ENCODE measurements around the gene ASIC4. TPM values are rescaled to one million over a fixed set of nuclear protein-coding genes. Genes with fewer than 3 reads are reported as not detected.
A peak's percentile ranks its signal among the peaks of the same experiment; 100 is the strongest.

The ASIC4 gene
- total RNA-seq, 3 donors from 2014 or later (not counting 1 experiment from before 2014, with no cell fraction given), result 0.12 to 0.20 TPM; not detected in 1

DNA sequence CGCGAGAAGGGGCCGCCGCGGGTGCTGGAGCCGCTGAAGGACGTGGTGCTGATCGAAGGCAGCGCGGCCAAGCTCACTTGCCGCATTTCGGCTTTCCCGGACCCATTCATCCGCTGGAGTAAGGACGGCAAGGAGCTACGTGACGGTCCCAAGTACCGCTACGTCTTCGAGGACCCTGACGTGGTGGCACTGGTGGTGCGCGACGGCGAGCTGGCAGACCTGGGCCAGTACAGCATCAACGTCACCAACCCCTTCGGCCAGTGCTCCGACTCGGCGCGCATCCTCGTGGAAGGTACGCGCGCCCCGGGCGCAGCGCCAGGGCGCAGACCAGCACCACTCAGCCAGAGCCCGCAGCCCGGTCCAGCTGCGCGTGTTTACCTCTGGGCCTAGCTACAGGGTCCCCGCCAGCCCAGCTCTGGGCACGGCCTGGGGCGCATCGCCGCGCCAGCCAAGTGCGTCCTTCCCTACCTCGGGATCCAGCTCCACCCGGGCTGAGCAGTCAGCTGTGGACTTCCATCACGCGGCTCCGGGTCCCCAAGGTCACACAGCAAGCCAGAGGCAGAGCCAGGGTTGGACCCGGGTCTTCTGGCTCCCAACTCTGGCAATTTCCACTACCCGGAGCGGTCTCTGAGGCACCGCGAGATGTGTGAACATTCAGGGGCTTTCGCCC, 17.3 kb upstream of the ASIC4 start:
- peaks cover 26 to 47% of the 10 kb centered on the region in 2 donors for H3K4me1 Mint-ChIP-seq
- Histone ChIP-seq H3K27ac (ENCODE audit: low read length) (no peak overlapping the region), H3K27me3 (ENCODE audit: control insufficient read depth, insufficient read depth, low read length) (peaks cover 35% of the 10 kb centered on the region), H3K36me3 (ENCODE audit: control insufficient read depth, insufficient read depth, low read length) (no peaks in the 10 kb centered on the region), H3K4me1 (ENCODE audit: control insufficient read depth, insufficient read depth, low read length) (peaks cover 31% of the 10 kb centered on the region), H3K9me3 (ENCODE audit: control insufficient read depth, insufficient read depth, low read length) (no peaks in the 10 kb centered on the region), H3K4me3 (ENCODE audit: low read length) (no peak overlapping the region)
- 13% methylated on average over 61 of the region's 61 CpGs for WGBS (ENCODE audit: insufficient coverage)
- H3K27me3 Mint-ChIP-seq (ENCODE audit: low read depth in 2 of 2), result peaks cover 21 to 33% of the 10 kb centered on the region in 2 donors
- no peak overlapping the region for H3K27ac Mint-ChIP-seq
- DNase-seq, result peak in 1 of 2 donors; percentile 36
- peak overlapping the region; percentile 94 for H3K4me3 Mint-ChIP-seq
- no peak for ATAC-seq
- TF ChIP-seq, protein P1, sequence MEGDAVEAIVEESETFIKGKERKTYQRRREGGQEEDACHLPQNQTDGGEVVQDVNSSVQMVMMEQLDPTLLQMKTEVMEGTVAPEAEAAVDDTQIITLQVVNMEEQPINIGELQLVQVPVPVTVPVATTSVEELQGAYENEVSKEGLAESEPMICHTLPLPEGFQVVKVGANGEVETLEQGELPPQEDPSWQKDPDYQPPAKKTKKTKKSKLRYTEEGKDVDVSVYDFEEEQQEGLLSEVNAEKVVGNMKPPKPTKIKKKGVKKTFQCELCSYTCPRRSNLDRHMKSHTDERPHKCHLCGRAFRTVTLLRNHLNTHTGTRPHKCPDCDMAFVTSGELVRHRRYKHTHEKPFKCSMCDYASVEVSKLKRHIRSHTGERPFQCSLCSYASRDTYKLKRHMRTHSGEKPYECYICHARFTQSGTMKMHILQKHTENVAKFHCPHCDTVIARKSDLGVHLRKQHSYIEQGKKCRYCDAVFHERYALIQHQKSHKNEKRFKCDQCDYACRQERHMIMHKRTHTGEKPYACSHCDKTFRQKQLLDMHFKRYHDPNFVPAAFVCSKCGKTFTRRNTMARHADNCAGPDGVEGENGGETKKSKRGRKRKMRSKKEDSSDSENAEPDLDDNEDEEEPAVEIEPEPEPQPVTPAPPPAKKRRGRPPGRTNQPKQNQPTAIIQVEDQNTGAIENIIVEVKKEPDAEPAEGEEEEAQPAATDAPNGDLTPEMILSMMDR (IDR thresholded peaks at IDR 0.05), result no peak
- no peaks in the 10 kb centered on the region for H3K9me3 Mint-ChIP-seq
- intact Hi-C loops (cut with micrococcal nuclease), result loop anchor here (5.0 kb wide), 1 partner anchor 35 kb away; no protein-coding TSS in a partner anchor
- H3K36me3 Mint-ChIP-seq, result no peaks in the 10 kb centered on the region

DNA sequence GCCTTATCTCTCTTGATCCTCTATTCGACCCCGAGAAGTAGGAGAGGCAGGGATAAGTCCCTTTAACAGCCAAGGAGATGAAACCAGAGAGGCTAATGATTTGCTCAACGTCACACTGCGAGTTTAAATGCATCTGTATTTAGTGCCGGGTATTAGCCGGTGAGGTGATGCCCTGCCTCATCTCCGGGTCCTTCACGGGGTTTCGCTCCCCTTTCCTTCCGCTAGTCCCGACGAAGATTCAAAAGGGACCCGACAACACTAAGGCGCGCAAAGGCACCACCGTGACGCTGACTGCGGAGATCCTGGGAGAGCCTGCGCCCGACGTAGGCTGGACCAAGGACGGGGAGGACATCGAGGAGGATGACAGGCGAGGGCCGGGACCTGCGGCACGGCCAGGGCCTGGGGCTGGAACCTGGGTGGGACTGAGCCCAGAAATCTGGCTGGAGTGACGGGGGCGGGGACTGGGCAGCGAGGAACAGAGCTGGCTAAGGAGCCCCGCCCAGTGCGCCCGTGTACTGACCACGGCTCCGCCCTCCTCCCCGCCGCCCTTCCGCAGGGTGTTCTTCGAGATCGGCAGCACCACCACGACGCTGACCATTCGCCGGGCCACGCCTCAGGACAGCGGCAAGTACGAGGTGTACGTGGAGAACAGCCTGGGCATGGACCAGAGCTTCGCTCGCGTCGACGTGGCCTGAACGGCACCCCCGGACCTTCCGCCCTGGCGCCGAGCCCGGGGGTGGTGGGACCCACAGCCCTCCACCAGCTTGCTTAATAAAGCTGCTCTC, 16.6 kb upstream of the ASIC4 start:
- Mint-ChIP-seq H3K4me3 (peak overlapping the region; percentile 94), H3K4me1 (peaks cover 26 to 48% of the 10 kb centered on the region in 2 donors), H3K9me3 (no peaks in the 10 kb centered on the region), H3K36me3 (no peaks in the 10 kb centered on the region), H3K27me3 (ENCODE audit: low read depth in 2 of 2) (peaks cover 14 to 30% of the 10 kb centered on the region in 2 donors), H3K27ac (peak overlapping the region; percentile 84 to 90)
- Histone ChIP-seq H3K27ac (ENCODE audit: low read length) (peak overlapping the region; percentile 59), H3K4me3 (ENCODE audit: low read length) (peak overlapping the region; percentile 80), H3K27me3 (ENCODE audit: control insufficient read depth, insufficient read depth, low read length) (peaks cover 35% of the 10 kb centered on the region), H3K9me3 (ENCODE audit: control insufficient read depth, insufficient read depth, low read length) (no peaks in the 10 kb centered on the region), H3K36me3 (ENCODE audit: control insufficient read depth, insufficient read depth, low read length) (no peaks in the 10 kb centered on the region), H3K4me1 (ENCODE audit: control insufficient read depth, insufficient read depth, low read length) (peaks cover 31% of the 10 kb centered on the region)
- ATAC-seq, result peak; percentile 37 to 68 (median 41)
- TF ChIP-seq, protein P1 (IDR thresholded peaks at IDR 0.05), result no peak
- intact Hi-C loops (cut with micrococcal nuclease), result loop anchor here (5.0 kb wide), 1 partner anchor 35 kb away; no protein-coding TSS in a partner anchor
- whole genome bisulfite sequencing (ENCODE audit: insufficient coverage), result 4% methylated on average over 59 of the region's 59 CpGs
- peak; percentile 27 to 44 for DNase-seq

DNA sequence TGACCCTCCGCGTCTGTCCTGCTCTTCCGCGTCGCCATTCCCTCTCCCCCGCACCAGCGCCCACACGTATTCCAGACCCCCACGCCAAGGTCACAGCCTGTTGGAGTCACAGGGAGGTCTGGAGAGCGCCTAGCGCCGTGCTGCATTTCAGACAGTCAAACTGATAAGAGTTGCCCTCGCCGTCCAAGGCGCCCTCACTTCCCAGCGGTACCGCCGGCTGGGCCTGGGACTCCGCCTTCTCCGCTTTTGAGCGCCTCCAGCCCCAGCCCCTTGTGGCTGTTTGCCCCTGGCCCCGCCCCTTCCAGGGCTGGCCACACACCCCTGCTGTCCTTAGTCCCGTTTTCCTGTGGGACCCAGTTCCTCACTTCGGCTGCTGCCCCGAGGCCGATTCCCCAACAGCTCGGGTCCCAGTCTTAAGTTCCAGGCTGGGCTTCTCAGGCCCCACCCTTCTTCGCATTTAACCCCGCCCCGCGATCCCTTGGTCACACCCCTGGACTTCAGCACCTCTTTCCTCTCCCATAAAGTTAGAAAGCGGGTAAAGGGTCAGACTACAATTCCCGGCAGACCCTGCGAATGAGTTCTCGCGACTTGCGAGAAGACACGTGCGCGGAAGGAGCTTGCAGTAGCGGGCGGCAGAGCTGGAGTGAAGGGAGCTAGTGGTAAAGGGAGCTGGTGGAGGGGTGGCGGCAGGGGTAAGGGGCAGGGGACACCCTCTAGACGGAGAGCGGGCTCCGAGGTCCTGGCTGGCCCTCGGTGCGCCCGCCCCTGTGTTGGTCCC, 15.8 kb upstream of the ASIC4 start, which contains the start of gene GMPPA:
GMPPA (plus strand) TSS at position 612 of the 778 bp plus-strand sequence. CDS start 1,085 bp downstream, outside the sequence.
- H3K27me3 Mint-ChIP-seq (ENCODE audit: low read depth in 2 of 2), result peaks cover 7 to 22% of the 10 kb centered on the region in 2 donors
- TF ChIP-seq, protein P1 (IDR thresholded peaks at IDR 0.05), result no peak
- peak within 1 kb of the TSS; percentile 80 for H3K4me3 ChIP-seq (ENCODE audit: low read length)
- intact Hi-C loops (cut with micrococcal nuclease), result loop anchor here (5.0 kb wide), 1 partner anchor 34 kb away; no protein-coding TSS in a partner anchor
- peak within 1 kb of the TSS; percentile 59 for H3K27ac ChIP-seq (ENCODE audit: low read length)
- no peaks in the 10 kb centered on the region for H3K36me3 ChIP-seq (ENCODE audit: control insufficient read depth, insufficient read depth, low read length)
- H3K27me3 ChIP-seq (ENCODE audit: control insufficient read depth, insufficient read depth, low read length), result peaks cover 35% of the 10 kb centered on the region
- H3K9me3 Mint-ChIP-seq, result no peaks in the 10 kb centered on the region
- whole genome bisulfite sequencing (ENCODE audit: insufficient coverage), result under 1% methylated on average over 49 of the region's 49 CpGs
- no peaks in the 10 kb centered on the region for H3K9me3 ChIP-seq (ENCODE audit: control insufficient read depth, insufficient read depth, low read length)
- peak within 1 kb of the TSS; percentile 94 for H3K4me3 Mint-ChIP-seq
- DNase-seq (peak; percentile 73 to 95), ATAC-seq (peak; percentile 88 to 92 (median 90))
- H3K4me1 ChIP-seq (ENCODE audit: control insufficient read depth, insufficient read depth, low read length), result peaks cover 31% of the 10 kb centered on the region
- peaks cover 26 to 48% of the 10 kb centered on the region in 2 donors for H3K4me1 Mint-ChIP-seq
- no peaks in the 10 kb centered on the region for H3K36me3 Mint-ChIP-seq
- H3K27ac Mint-ChIP-seq, result peak within 1 kb of the TSS; percentile 84 to 90
